Left colon (tissue), 2 donors: ENCODE measurements around the gene LZTS3. TPM values are rescaled to one million over a fixed set of nuclear protein-coding genes. Genes with fewer than 3 reads are reported as not detected.
"Not testable (repeated sequence)": the region's sequence is repeated elsewhere in the genome, so short reads cannot be mapped to it uniquely, and the experiment has no call there.

Experiments used
- ATAC-seq: fragments of 200-7000 bp; cut with Tn5 transposase; one replicate; pipeline ENCODE4 v1.9.1; 2020; ENCODE audit warnings: mild to moderate bottlenecking, moderate library complexity
- DNase-seq, 2 donors: peaks; one replicate each; pipeline ENCODE4 v3.0.0-alpha.2; 2020
- intact Hi-C, 2 donors: fragments of 100-400 bp; cut with DNase I in 1 of 2; cut with micrococcal nuclease in 1 of 2; formaldehyde crosslinking; loops; one replicate each; pipeline versions ENCODE4 v1.11.2 to v1.14.0; 2022; cut with DNase I, micrococcal nuclease
- total RNA-seq, 2 donors: library from RNA; stranded (reverse); fragmentation: NEBNext Ultra II Directional; extraction: Animal tissue kit (Norgen Biotek cat#: 25700); gene quantifications; one replicate each; pipeline ENCODE4 v1.2.1, GENCODE V29; 2021
- donor health status: DM: no; HTN: no; CAD: no.
- donor health status: DM: yes; HTN: yes; CAD: no.

The LZTS3 gene
- total RNA-seq, 2 donors from 2014 or later = 5.5 to 10.9 TPM

- DNase-seq (no peak), ATAC-seq (peak; percentile 12)
- intact Hi-C loops = no loop called here
Observed at GRCh38 chr20:3158968-3159431, 14.3 kb downstream of the LZTS3 start.

DNA sequence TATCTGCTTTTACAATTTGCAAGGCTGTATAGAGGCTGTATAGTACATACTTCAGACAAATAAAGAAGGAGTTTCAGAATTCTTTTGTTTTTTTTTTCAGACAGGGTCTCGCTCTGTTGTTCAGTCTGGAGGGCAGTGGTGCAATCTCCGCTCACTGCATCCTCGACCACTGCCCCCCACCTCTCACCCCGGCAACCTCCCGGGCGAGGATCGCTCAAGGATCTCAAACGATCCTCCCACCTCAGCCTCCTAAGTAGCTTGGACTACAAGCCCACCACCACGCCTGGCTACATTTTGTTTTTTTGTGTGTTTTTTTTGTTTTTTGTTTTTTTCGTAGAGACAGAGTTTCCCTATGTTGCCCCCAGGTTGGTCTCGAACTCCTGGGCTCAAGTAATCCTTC lies 15.5 kb downstream of the LZTS3 start:
- intact Hi-C loops = no loop called here
- DNase-seq (no peak), ATAC-seq (no peak)

- DNase-seq (no peak), ATAC-seq (no peak)
- intact Hi-C loops = no loop called here
Observed at GRCh38 chr20:3156811-3157619, 16.3 kb downstream of the LZTS3 start.

- ATAC-seq, intact Hi-C loops: not testable (repeated sequence)
Observed at GRCh38 chr20:3152057-3152644, 21.2 kb downstream of the LZTS3 start.

GRCh38 chr20:3150908-3151307 lies 22.4 kb downstream of the LZTS3 start:
- DNase-seq (no peak), ATAC-seq (no peak)

More at GRCh38 chr20:3152057-3152644, 21.2 kb downstream of the LZTS3 start:
- DNase-seq = not testable (repeated sequence)

DNA sequence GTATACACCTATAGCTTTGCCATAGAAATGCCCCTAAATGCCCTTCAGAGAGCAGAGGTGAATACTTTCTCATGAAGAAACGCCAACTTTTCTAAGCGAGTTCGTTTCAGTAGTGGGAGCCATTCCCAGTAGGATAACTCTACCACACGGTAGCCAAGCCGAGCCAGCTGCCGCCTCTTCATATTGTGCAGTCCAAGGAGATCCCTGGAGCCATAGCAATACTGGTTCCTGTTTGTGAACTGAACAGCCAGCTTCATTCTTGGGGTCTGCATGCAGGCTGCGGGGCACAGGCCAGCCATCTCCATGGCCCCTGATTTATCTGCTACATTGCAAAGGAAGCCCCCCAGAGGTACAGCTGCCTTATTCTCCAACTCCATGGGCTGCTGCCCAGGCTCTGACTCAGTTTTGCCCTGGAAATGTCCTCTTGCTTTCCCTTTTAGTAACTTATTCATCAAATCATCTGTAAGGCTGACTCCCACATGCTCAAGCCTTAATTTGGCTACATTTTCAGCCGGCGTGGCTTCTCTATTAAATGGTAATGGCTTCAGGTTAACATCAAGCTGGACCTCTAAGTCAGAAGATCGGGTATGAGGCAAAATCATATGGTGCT lies 26.5 kb downstream of the LZTS3 start:
- no peak for DNase-seq
- ATAC-seq = no peak
- intact Hi-C loops = no loop called here

More at GRCh38 chr20:3150908-3151307, 22.4 kb downstream of the LZTS3 start:
- intact Hi-C loops = no loop called here

DNA sequence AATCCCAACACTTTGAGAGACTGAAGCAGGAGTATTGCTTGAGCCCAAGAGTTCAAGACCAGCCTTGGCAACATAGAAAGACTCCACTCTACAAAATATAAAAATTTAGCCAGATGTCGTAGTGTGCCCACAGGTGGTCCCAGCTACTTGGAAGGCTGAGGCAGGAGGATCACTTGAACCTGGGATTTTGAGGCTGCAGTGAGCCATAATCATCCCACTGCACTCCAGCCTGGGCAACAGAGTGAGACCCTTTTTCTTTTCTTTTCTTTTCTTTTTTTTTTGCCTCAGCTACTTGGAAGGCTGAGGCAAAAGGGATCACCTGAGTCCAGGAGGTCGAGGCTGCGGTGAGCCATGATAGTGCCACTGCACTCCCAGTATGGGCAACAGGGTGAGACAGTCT lies 31.6 kb downstream of the LZTS3 start:
- DNase-seq = no peak
- intact Hi-C loops = no loop called here
- ATAC-seq = no peak

DNA sequence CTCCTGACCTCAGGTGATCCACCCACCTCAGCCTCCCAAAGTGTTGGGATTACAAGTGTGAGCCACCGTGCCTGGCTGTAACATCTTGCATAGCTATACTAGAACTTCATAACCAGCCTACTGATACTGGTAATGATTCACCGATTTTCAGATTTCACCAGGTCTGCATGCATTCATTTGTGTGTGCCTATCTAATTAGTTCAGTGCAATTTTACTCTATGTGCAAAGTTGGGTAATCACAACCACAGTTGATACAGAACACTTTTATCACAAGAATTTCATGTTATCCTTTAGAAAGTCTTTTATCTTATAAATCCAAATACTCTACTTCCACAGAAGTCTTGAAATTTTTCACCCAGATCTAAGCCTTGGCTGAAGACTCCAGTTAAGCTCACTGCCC lies 35.9 kb downstream of the LZTS3 start:
- intact Hi-C loops = no loop called here
- ATAC-seq (no peak), DNase-seq (no peak)

DNA sequence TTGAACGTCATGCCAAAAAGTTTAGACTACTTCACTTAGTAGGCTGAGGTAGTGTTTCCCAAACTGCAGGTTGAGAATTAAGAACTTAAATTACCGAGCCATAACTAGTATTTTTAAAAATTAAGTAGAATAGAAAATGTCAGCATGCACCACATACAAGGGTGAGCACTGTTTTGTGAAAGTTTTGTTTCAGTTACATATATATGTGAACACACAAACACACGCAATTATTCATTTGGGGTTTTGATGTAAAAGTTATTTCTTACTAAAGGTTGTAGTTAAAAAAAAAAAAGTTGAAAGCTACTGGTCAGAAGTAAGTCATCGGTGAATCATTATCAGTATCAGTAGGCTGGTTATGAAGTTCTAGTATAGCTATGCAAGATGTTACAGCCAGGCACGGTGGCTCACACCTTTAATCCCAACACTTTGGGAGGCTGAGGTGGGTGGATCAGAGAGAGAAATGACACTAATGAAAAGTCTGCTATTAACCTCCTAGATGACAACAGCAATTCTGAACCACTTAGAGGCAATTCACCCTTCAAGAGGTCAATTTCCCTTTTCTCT lies 37.8 kb downstream of the LZTS3 start:
- DNase-seq (no peak), ATAC-seq (no peak)
- intact Hi-C loops = no loop called here

- ATAC-seq (no peak), DNase-seq (no peak)
- intact Hi-C loops = no loop called here
Observed at GRCh38 chr20:3134151-3134550, 39.2 kb downstream of the LZTS3 start.

- intact Hi-C loops = no loop called here
- no peak for DNase-seq
- ATAC-seq = no peak
Observed at GRCh38 chr20:3133155-3133554, 40.2 kb downstream of the LZTS3 start.

GRCh38 chr20:3130051-3130600 lies 43.2 kb downstream of the LZTS3 start:
- intact Hi-C loops = no loop called here
- no peak for DNase-seq
- no peak for ATAC-seq

- DNase-seq (no peak), ATAC-seq (no peak)
- intact Hi-C loops = no loop called here
Observed at GRCh38 chr20:3129094-3129493, 44.3 kb downstream of the LZTS3 start.

GRCh38 chr20:3128275-3128984 lies 44.9 kb downstream of the LZTS3 start:
- ATAC-seq (no peak), DNase-seq (no peak)
- intact Hi-C loops = no loop called here

DNA sequence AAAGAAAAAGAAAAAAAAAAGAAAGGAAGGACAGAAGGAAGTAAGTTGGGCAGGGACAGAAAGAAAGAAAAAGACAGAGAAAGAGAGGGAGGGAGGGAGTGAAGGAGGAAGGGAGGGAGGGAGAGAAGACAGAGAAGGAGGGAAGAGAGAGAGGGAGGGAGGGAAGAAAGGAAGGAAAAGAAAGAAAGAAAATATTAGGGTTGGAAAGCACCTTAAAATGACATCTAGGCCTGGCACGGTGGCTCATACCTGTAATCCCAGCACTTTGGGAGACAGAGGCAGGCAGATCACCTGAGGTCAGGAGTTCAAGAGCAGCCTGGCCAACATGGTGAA lies 46.9 kb downstream of the LZTS3 start:
- ATAC-seq (no peak), DNase-seq (no peak)
- intact Hi-C loops = no loop called here

DNA sequence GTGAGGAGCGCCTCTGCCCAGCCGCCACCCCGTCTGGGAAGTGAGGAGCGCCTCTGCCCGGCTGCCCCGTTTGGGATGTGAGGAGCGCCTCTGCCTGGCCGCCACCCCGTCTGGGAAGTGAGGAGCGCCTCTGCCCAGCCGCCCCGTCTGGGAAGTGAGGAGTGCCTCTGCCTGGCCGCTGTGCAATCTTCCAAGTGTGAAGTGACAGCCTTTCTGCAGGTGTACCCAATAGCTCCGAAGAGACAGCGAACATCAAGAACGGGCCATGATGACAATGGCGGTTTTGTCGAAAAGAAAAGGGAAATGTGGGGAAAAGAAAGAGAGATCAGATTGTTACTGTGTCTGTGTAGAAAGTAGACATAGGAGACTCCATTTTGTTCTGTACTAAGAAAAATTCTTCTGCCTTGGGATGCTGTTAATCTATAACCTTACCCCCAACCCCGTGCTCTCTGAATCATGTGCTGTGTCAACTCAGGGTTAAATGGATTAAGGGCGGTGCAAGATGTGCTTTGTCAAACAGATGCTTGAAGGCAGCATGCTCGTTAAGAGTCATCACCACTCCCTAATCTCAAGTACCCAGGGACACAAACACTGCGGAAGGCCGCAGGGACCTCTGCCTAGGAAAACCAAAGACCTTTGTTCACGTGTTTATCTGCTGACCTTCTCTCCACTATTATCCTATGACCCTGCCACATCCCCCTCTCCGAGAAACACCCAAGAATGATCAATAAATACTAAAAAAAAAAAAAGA lies 47.4 kb downstream of the LZTS3 start:
- intact Hi-C loops, ATAC-seq, DNase-seq: not testable (repeated sequence)

GRCh38 chr20:3124773-3125560 lies 48.4 kb downstream of the LZTS3 start:
- intact Hi-C loops, DNase-seq, ATAC-seq: not testable (repeated sequence)
